Measurements from ENCODE around the gene GTF2H1.

DNA sequence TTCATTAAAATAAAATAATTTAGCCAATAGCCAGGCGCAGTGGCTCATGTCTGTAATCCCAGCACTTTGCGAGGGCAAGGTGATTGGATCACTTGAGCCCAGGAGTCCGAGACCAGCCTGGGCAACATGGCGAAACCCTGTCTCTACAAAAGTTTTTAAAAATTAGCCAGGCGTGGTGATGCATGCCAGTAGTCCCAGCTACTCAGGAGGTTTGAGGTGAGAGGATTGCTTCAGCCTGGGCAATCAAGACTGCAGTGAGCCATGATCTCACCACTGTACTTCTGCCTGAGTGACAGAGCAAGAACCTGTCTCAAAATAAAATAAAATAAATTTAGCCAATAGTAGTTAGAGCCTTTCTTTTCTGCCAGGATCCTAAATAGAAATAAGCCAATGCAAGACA, 12.7 kb upstream of the GTF2H1 start:
- TF ChIP-seq POLR2A (IDR thresholded peaks at IDR 0.05): no peak
- TF ChIP-seq, protein P1, sequence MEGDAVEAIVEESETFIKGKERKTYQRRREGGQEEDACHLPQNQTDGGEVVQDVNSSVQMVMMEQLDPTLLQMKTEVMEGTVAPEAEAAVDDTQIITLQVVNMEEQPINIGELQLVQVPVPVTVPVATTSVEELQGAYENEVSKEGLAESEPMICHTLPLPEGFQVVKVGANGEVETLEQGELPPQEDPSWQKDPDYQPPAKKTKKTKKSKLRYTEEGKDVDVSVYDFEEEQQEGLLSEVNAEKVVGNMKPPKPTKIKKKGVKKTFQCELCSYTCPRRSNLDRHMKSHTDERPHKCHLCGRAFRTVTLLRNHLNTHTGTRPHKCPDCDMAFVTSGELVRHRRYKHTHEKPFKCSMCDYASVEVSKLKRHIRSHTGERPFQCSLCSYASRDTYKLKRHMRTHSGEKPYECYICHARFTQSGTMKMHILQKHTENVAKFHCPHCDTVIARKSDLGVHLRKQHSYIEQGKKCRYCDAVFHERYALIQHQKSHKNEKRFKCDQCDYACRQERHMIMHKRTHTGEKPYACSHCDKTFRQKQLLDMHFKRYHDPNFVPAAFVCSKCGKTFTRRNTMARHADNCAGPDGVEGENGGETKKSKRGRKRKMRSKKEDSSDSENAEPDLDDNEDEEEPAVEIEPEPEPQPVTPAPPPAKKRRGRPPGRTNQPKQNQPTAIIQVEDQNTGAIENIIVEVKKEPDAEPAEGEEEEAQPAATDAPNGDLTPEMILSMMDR (IDR thresholded peaks at IDR 0.05): no peak
